Measurements from ENCODE around the gene ANKRD13B. TPM values are rescaled to one million over a fixed set of nuclear protein-coding genes. Genes with fewer than 3 reads are reported as not detected.
A peak's percentile ranks its signal among the peaks of the same experiment; 100 is the strongest.

The ANKRD13B gene
- total RNA-seq, 1 donor from 2014 or later = 9.4 TPM

DNA sequence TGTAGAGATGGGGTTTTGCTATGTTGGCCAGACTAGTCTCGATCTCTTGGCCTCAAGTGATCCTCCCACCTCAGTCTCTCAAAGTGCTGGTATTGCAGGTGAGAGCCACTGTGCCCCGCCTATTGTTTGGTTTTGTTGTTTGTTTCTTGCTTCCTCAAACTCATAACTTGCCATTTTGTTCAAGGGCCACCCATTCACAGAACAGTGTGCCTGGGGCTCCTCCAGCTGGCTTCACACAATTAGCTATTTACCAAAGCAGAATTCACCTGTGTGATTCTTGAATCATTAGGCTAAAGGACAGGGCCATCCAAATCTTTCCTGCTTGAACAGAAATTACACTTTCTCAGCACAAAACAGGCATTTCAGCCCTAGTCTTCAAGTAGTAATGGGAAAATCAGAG, 33.3 kb upstream of the ANKRD13B start:
- Histone ChIP-seq H3K27me3 (ENCODE audit: control insufficient read depth in 3 of 3, insufficient read depth in 3 of 3, low read length in 3 of 3) (no peaks in the 10 kb centered on the region), H3K36me3 (ENCODE audit: control insufficient read depth in 3 of 3, insufficient read depth in 3 of 3, low read length in 3 of 3) (peaks cover 0 to 8% (median 0%) of the 10 kb centered on the region in 3 donors), H3K4me3 (ENCODE audit: low read length in 3 of 3) (no peak overlapping the region), H3K27ac (ENCODE audit: low read depth, low read length) (no peak overlapping the region), H3K9ac (ENCODE audit: low read depth in 1 of 3, low read length in 3 of 3) (no peak overlapping the region), H3K9me3 (ENCODE audit: control insufficient read depth in 3 of 3, low read length in 3 of 3) (no peaks in the 10 kb centered on the region), H3K4me1 (ENCODE audit: control insufficient read depth in 3 of 3, insufficient read depth in 3 of 3, low read length in 3 of 3) (peaks cover 7 to 16% (median 14%) of the 10 kb centered on the region in 3 donors)

DNA sequence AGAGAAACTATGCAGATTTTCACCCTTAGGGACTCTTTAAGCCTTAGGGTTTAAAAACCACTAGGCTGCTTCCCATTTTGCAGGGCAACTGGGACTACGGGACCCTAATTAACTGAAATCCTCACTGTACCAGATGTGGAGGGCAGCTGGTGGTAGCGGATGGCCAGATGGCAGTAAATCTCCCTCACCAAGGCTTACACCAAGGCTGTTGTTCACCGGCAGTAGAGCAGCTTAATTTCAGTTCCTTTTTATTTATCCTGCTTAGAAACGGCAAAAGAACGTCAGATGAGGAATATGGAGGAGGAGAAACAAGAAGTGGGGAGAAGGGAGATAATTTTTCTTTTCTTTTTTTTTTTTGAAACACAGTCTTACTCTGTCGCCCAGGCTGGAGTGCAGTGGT, 32.6 kb upstream of the ANKRD13B start:
- Histone ChIP-seq H3K4me3 (ENCODE audit: low read length in 3 of 3) (no peak overlapping the region), H3K27ac (ENCODE audit: low read depth, low read length) (no peak overlapping the region), H3K4me1 (ENCODE audit: control insufficient read depth in 3 of 3, insufficient read depth in 3 of 3, low read length in 3 of 3) (peaks cover 7 to 18% (median 14%) of the 10 kb centered on the region in 3 donors), H3K27me3 (ENCODE audit: control insufficient read depth in 3 of 3, insufficient read depth in 3 of 3, low read length in 3 of 3) (no peaks in the 10 kb centered on the region), H3K9ac (ENCODE audit: low read depth in 1 of 3, low read length in 3 of 3) (no peak overlapping the region), H3K9me3 (ENCODE audit: control insufficient read depth in 3 of 3, low read length in 3 of 3) (no peaks in the 10 kb centered on the region), H3K36me3 (ENCODE audit: control insufficient read depth in 3 of 3, insufficient read depth in 3 of 3, low read length in 3 of 3) (peaks cover 0 to 8% (median 0%) of the 10 kb centered on the region in 3 donors)

DNA sequence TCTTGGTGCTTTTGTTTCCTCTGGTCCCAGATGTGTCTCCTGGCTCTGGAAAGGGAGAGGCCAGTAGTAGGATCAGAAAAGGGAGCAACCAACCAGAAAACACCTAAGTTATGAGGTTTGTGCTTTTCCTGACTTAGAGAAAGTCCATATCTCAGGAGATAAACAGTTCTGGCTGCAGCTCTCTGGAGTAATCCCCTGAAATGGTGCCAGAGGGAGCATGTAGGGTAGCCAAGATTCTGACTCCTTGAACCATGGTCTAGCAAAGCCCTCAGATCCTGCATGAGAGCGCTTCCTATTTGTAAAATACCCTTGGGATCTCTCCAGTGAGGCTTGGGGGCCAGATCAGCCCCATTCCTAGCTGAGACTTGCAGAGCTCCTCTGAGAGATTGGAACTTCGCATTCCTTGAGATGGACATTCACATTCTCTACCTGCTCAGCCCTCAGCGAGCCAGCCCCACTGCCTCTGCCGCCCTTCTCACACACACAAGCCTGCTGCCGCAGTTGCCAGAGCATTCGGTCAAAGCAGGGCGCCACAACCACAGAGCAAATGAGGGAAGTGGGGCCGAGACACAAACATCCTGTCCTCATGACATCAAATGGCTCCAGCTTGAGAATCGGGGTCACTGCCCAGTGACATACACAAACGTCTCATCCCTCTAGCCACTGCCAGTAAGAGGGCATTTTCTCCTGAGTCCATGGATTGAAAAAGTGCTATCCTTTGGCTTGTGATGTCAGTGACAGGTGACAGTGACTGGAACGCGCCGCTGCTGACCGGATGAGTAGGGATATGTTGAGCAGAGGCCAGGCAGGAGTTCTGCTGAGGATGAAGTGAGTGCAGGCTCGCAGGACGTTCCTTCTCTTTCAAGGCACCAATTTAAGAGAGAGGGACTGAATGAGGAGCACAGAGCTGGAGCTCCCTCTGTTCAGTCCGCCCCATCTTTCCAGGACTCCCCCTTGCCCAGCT, 31.1 kb upstream of the ANKRD13B start:
- Histone ChIP-seq H3K9ac (ENCODE audit: low read depth in 1 of 3, low read length in 3 of 3) (no peak overlapping the region), H3K9me3 (ENCODE audit: control insufficient read depth in 3 of 3, low read length in 3 of 3) (no peaks in the 10 kb centered on the region), H3K36me3 (ENCODE audit: control insufficient read depth in 3 of 3, insufficient read depth in 3 of 3, low read length in 3 of 3) (peaks cover 0 to 8% (median 0%) of the 10 kb centered on the region in 3 donors), H3K4me1 (ENCODE audit: control insufficient read depth in 3 of 3, insufficient read depth in 3 of 3, low read length in 3 of 3) (peaks cover 7 to 25% (median 20%) of the 10 kb centered on the region in 3 donors), H3K27me3 (ENCODE audit: control insufficient read depth in 3 of 3, insufficient read depth in 3 of 3, low read length in 3 of 3) (peaks cover 0 to 6% (median 0%) of the 10 kb centered on the region in 3 donors), H3K4me3 (ENCODE audit: low read length in 3 of 3) (no peak overlapping the region), H3K27ac (ENCODE audit: low read depth, low read length) (peak overlapping the region; percentile 3)

DNA sequence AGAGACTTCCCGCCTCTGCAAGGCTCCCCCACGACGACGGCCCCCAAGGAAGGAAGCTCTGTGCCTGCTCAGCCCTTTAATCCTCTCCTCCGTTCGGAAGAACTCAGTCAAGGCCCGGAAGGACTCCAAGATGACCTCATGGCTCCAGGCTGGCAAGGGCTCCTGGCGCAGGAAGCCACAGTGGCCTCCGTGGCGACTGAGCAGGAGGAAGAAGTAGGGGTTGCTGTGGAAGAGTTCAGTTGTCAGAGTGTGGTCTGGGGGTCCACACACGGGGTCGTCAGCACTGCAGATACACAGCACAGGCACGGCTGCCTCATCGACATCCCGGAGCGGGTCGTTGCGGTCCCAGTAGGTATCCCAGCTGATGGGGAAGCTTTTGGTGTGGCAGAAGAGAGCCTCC, 30.3 kb upstream of the ANKRD13B start:
- Histone ChIP-seq H3K9me3 (ENCODE audit: control insufficient read depth in 3 of 3, low read length in 3 of 3) (no peaks in the 10 kb centered on the region), H3K36me3 (ENCODE audit: control insufficient read depth in 3 of 3, insufficient read depth in 3 of 3, low read length in 3 of 3) (peaks cover 0 to 8% (median 0%) of the 10 kb centered on the region in 3 donors), H3K27ac (ENCODE audit: low read depth, low read length) (no peak overlapping the region), H3K27me3 (ENCODE audit: control insufficient read depth in 3 of 3, insufficient read depth in 3 of 3, low read length in 3 of 3) (peaks cover 0 to 6% (median 0%) of the 10 kb centered on the region in 3 donors), H3K4me1 (ENCODE audit: control insufficient read depth in 3 of 3, insufficient read depth in 3 of 3, low read length in 3 of 3) (peaks cover 9 to 27% (median 22%) of the 10 kb centered on the region in 3 donors), H3K9ac (ENCODE audit: low read depth in 1 of 3, low read length in 3 of 3) (no peak overlapping the region), H3K4me3 (ENCODE audit: low read length in 3 of 3) (no peak overlapping the region)

DNA sequence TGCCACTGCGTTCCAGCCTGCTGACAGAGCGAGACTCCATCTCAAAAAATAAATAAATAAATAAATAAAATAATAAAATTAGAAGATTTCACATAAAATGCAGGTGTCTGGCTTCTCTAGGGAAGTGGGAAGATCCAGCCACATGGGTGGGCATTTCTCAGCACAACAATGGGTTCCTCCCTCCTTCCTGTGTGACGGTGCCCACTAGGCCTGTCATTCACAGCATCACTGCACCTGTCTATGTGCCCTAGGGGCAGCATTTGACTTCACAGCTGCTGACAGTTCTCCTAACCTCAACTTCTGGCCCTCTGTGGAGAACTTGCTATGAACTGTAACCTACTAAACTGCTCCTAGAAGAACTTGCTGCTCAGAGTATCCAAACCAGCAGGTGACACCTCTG, 29.1 kb upstream of the ANKRD13B start:
- Histone ChIP-seq H3K27ac (ENCODE audit: low read depth, low read length) (no peak overlapping the region), H3K4me1 (ENCODE audit: control insufficient read depth in 3 of 3, insufficient read depth in 3 of 3, low read length in 3 of 3) (peaks cover 11 to 31% (median 23%) of the 10 kb centered on the region in 3 donors), H3K4me3 (ENCODE audit: low read length in 3 of 3) (no peak overlapping the region), H3K27me3 (ENCODE audit: control insufficient read depth in 3 of 3, insufficient read depth in 3 of 3, low read length in 3 of 3) (peaks cover 0 to 6% (median 0%) of the 10 kb centered on the region in 3 donors), H3K9me3 (ENCODE audit: control insufficient read depth in 3 of 3, low read length in 3 of 3) (no peaks in the 10 kb centered on the region), H3K9ac (ENCODE audit: low read depth in 1 of 3, low read length in 3 of 3) (no peak overlapping the region), H3K36me3 (ENCODE audit: control insufficient read depth in 3 of 3, insufficient read depth in 3 of 3, low read length in 3 of 3) (peaks cover 0 to 8% (median 0%) of the 10 kb centered on the region in 3 donors)

DNA sequence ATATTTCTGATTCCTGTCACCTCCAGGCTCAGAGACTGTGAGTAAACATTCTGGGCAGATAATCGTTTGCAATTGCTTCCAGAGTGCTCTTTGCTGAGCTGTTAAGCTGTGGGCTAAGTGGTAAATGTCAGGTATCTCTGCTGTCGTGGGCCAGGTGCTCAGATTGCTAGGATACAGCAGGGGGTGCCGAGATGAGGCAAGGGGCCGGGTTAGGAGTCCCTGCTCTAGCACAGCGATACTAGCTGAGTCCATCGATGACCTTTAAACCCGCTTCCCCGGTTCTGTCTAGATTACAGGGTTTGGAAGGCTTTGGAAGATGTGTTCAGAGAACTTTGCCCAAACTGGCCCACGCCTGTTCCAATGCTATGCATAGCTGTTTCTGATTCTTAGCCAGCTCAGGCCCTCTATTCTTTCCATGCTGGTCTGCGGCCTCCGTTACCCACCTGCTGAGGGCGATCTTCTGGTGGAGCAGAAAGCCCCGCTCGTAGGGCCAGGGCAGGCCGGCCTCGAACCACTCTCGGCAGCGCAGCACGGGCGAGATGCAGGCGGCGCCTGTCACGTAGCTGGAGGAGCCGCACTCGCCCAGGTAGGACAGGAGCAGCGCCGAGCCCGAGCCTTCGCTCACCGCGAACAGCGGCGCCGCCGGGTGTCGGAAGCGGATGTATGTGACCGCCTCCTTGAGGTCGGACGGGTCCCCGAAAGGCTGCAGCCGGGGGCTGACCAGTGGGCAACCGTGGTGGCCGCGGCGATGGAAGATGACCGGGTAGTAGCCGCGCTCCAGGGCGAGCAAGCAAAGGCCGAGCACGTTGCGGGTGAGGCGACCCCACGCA, 27.1 kb upstream of the ANKRD13B start:
- Histone ChIP-seq H3K27me3 (ENCODE audit: control insufficient read depth in 3 of 3, insufficient read depth in 3 of 3, low read length in 3 of 3) (peaks cover 0 to 6% (median 0%) of the 10 kb centered on the region in 3 donors), H3K27ac (ENCODE audit: low read depth, low read length) (no peak overlapping the region), H3K36me3 (ENCODE audit: control insufficient read depth in 3 of 3, insufficient read depth in 3 of 3, low read length in 3 of 3) (peaks cover 0 to 8% (median under 1%) of the 10 kb centered on the region in 3 donors), H3K4me3 (ENCODE audit: low read length in 3 of 3) (peak overlapping the region; percentile 14 to 52 (median 48)), H3K9ac (ENCODE audit: low read depth in 1 of 3, low read length in 3 of 3) (peak overlapping the region; percentile 33 to 56 (median 54)), H3K4me1 (ENCODE audit: control insufficient read depth in 3 of 3, insufficient read depth in 3 of 3, low read length in 3 of 3) (peaks cover 24 to 47% (median 31%) of the 10 kb centered on the region in 3 donors), H3K9me3 (ENCODE audit: control insufficient read depth in 3 of 3, low read length in 3 of 3) (no peaks in the 10 kb centered on the region)

DNA sequence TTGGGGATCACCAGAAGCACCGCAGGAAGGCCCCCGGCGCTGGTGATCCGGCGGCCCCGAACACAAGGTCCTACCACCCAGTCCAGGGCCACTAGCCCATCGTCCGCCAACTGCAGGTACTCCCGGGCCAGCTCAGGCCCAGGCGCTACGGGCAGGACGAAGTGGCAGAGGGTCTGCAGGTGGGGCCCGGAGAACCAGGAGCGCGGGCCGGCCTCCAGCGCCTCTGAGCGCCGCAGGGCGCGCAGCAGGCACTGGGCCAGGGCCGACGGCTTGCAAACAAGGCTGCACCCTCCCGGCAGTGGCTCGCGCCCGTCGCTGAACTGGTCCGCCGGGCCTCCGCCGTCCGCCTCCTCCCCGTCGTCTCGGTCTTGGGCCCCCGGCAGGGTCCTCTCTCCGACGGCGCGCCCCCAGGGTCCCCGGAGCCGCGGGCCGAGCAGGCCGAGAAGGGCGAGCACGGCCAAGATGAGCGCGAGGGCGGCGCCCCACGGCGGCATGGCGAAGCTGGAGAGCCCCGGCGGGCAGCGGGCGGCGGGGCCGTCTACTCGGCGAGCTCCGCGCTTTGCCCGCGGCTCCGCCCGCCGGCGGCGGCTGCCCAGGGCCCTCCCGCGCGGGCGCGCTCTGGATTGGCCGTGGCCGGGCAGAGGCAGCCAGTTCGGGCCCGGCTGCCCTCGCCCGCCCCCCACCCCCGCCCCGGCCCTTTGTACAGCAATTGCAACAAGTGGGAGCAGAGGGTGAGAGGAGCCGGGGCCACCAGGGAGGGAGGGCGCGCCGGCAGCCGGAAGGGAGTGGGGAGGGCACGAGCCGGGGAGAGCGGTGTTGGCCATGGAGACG, 26.2 kb upstream of the ANKRD13B start, which contains the start of gene ABHD15:
ABHD15 (minus strand) TSS at position 565 of the 831 bp plus-strand sequence; CDS start at position 494, 71 bp downstream.
- no peaks in the 10 kb centered on the region for H3K9me3 ChIP-seq (ENCODE audit: control insufficient read depth in 3 of 3, low read length in 3 of 3)
- peaks cover 0 to 8% (median 5%) of the 10 kb centered on the region in 3 donors for H3K36me3 ChIP-seq (ENCODE audit: control insufficient read depth in 3 of 3, insufficient read depth in 3 of 3, low read length in 3 of 3)
- H3K27me3 ChIP-seq (ENCODE audit: control insufficient read depth in 3 of 3, insufficient read depth in 3 of 3, low read length in 3 of 3) = peaks cover 0 to 6% (median 0%) of the 10 kb centered on the region in 3 donors
- peak within 1 kb of the TSS; percentile 19 for H3K27ac ChIP-seq (ENCODE audit: low read depth, low read length)
- H3K9ac ChIP-seq (ENCODE audit: low read depth in 1 of 3, low read length in 3 of 3) = peak within 1 kb of the TSS; percentile 83 to 87 (median 83)
- peaks cover 26 to 45% (median 29%) of the 10 kb centered on the region in 3 donors for H3K4me1 ChIP-seq (ENCODE audit: control insufficient read depth in 3 of 3, insufficient read depth in 3 of 3, low read length in 3 of 3)
- peak within 1 kb of the TSS; percentile 86 to 90 (median 87) for H3K4me3 ChIP-seq (ENCODE audit: low read length in 3 of 3)

DNA sequence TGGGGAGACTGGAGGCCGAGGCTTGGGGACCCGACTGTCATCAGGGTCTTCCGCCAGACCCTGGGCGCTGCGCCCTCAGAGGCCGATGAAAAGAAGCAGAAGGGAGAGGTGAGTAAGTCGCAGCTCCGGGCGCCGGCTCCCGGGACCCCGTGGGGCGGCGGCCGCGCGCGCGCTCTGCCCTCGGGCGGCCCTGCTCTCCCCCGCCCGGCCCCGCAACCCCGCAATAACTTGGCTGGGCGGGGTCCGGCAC, 25.7 kb upstream of the ANKRD13B start:
- Histone ChIP-seq H3K27me3 (ENCODE audit: control insufficient read depth in 3 of 3, insufficient read depth in 3 of 3, low read length in 3 of 3) (peaks cover 0 to 6% (median 0%) of the 10 kb centered on the region in 3 donors), H3K9me3 (ENCODE audit: control insufficient read depth in 3 of 3, low read length in 3 of 3) (no peaks in the 10 kb centered on the region), H3K36me3 (ENCODE audit: control insufficient read depth in 3 of 3, insufficient read depth in 3 of 3, low read length in 3 of 3) (peaks cover 0 to 7% (median 5%) of the 10 kb centered on the region in 3 donors), H3K9ac (ENCODE audit: low read depth in 1 of 3, low read length in 3 of 3) (peak overlapping the region; percentile 83 to 87 (median 83)), H3K27ac (ENCODE audit: low read depth, low read length) (peak overlapping the region; percentile 19), H3K4me1 (ENCODE audit: control insufficient read depth in 3 of 3, insufficient read depth in 3 of 3, low read length in 3 of 3) (peaks cover 26 to 45% (median 28%) of the 10 kb centered on the region in 3 donors), H3K4me3 (ENCODE audit: low read length in 3 of 3) (peak overlapping the region; percentile 51 to 90 (median 87))
